ENCODE measurements around the gene CFAP20. TPM values are rescaled to one million over a fixed set of nuclear protein-coding genes. Genes with fewer than 3 reads are reported as not detected.

CFAP20 gene
- total and polyA plus RNA-seq, 2 of the 13 experiments (the other 11 are each of a cell fraction or from before 2014, with no cell fraction given), result 73.1 to 87.4 TPM

DNA sequence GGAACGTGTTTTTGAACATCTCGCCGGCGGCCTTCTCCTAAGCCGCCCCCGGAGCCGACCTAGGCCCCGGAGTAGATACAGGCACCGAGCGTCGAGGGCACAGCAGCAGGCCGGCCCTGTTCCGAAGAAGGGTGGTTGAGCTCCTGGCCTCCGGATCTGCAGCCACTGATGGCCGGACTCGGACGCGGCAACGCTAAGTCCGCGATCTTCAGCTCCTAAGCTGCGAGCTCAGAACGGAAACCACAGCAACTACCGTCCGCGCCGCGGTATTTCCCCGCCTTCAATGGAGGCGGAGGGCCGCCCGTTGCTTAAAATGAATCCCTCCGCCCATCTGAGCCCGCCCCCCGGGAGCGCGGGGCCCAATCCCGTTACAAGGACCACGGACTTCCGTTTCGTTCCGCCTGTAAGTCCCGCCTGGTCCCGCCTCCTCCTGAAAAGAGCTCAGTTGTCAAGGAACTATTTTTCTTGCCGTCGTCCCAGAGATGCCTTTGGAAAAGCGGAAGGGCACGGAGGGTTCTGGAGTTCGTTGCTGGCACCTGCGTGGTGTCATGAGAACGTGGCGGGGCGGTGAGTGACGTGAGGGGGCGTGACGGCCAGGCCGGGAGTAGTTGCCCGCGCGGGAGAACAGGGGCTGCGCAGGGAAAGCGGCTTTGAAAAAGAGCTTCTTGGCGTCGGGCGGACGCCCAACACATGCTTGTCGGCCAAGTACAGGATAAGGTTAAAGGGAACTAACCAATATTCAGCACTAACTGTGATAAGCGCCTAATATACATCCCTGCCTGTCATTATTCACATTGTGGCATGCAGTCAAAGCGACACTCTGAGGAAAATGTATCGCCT, at the start of gene CFAP20 (continued):
- TF ChIP-seq, protein P1, sequence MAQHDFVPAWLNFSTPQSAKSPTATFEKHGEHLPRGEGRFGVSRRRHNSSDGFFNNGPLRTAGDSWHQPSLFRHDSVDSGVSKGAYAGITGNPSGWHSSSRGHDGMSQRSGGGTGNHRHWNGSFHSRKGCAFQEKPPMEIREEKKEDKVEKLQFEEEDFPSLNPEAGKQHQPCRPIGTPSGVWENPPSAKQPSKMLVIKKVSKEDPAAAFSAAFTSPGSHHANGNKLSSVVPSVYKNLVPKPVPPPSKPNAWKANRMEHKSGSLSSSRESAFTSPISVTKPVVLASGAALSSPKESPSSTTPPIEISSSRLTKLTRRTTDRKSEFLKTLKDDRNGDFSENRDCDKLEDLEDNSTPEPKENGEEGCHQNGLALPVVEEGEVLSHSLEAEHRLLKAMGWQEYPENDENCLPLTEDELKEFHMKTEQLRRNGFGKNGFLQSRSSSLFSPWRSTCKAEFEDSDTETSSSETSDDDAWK (CRISPR knock-in tag; IDR thresholded peaks at IDR 0.05), result no peak
- TF ChIP-seq, protein P2, sequence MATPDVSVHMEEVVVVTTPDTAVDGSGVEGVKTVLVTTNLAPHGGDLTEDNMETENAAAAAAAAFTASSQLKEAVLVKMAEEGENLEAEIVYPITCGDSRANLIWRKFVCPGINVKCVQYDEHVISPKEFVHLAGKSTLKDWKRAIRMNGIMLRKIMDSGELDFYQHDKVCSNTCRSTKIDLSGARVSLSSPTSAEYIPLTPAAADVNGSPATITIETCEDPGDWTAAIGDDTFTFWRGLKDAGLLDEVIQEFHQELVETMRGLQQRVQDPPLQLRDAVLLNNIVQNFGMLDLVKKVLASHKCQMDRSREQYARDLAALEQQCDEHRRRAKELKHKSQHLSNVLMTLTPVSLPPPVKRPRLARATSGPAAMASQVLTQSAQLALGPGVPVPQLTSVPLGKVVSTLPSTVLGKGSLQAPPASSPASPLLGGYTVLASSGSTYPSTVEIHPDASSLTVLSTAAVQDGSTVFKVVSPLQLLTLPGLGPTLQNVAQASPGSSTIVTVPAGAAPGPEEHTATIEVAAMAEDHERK (CRISPR knock-in tag; IDR thresholded peaks at IDR 0.05; ENCODE audit: low read depth), result peak; percentile 83
- TF ChIP-seq MTA3 (CRISPR knock-in tag; IDR thresholded peaks at IDR 0.05) (no peak), ZNF263 (CRISPR knock-in tag; IDR thresholded peaks at IDR 0.05) (peak; percentile 32; the same call in 1 of the 2 replicates), EZH2 (conservative IDR thresholded peaks at IDR 0.05; ENCODE audit: low read depth, low read length) (no peak), HNRNPH1 (optimal IDR thresholded peaks at IDR 0.05; ENCODE audit: low read depth, low read length) (no peak), MAFF (IDR thresholded peaks at IDR 0.05; ENCODE audit: low read depth, low read length) (no peak; the same call in 1 of the 2 replicates), PRMT3 (CRISPR knock-in tag; IDR thresholded peaks at IDR 0.05; ENCODE audit: borderline replicate concordance, low read depth) (0 out of 2 replicates have a peak, but pooled peaks have one; percentile 80), ZNF317 (CRISPR knock-in tag; IDR thresholded peaks at IDR 0.05) (peak; percentile 85), ZNF772 (CRISPR knock-in tag; IDR thresholded peaks at IDR 0.05) (peak; percentile 82), NFE2L1 (CRISPR knock-in tag; IDR thresholded peaks at IDR 0.05; ENCODE audit: borderline replicate concordance) (no peak), POLR2AphosphoS5 (IDR thresholded peaks at IDR 0.05; ENCODE audit: low read depth, low read length) (peak; percentile 94), MLLT10 (CRISPR knock-in tag; IDR thresholded peaks at IDR 0.05) (no peak)
- TF ChIP-seq, protein P3, sequence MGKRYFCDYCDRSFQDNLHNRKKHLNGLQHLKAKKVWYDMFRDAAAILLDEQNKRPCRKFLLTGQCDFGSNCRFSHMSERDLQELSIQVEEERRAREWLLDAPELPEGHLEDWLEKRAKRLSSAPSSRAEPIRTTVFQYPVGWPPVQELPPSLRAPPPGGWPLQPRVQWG (CRISPR knock-in tag; IDR thresholded peaks at IDR 0.05; ENCODE audit: borderline replicate concordance, low read depth), result no peak
- TF ChIP-seq, protein P4, sequence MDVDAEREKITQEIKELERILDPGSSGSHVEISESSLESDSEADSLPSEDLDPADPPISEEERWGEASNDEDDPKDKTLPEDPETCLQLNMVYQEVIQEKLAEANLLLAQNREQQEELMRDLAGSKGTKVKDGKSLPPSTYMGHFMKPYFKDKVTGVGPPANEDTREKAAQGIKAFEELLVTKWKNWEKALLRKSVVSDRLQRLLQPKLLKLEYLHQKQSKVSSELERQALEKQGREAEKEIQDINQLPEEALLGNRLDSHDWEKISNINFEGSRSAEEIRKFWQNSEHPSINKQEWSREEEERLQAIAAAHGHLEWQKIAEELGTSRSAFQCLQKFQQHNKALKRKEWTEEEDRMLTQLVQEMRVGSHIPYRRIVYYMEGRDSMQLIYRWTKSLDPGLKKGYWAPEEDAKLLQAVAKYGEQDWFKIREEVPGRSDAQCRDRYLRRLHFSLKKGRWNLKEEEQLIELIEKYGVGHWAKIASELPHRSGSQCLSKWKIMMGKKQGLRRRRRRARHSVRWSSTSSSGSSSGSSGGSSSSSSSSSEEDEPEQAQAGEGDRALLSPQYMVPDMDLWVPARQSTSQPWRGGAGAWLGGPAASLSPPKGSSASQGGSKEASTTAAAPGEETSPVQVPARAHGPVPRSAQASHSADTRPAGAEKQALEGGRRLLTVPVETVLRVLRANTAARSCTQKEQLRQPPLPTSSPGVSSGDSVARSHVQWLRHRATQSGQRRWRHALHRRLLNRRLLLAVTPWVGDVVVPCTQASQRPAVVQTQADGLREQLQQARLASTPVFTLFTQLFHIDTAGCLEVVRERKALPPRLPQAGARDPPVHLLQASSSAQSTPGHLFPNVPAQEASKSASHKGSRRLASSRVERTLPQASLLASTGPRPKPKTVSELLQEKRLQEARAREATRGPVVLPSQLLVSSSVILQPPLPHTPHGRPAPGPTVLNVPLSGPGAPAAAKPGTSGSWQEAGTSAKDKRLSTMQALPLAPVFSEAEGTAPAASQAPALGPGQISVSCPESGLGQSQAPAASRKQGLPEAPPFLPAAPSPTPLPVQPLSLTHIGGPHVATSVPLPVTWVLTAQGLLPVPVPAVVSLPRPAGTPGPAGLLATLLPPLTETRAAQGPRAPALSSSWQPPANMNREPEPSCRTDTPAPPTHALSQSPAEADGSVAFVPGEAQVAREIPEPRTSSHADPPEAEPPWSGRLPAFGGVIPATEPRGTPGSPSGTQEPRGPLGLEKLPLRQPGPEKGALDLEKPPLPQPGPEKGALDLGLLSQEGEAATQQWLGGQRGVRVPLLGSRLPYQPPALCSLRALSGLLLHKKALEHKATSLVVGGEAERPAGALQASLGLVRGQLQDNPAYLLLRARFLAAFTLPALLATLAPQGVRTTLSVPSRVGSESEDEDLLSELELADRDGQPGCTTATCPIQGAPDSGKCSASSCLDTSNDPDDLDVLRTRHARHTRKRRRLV (CRISPR knock-in tag; IDR thresholded peaks at IDR 0.05), result peak; percentile 95
- TF ChIP-seq, protein P5, sequence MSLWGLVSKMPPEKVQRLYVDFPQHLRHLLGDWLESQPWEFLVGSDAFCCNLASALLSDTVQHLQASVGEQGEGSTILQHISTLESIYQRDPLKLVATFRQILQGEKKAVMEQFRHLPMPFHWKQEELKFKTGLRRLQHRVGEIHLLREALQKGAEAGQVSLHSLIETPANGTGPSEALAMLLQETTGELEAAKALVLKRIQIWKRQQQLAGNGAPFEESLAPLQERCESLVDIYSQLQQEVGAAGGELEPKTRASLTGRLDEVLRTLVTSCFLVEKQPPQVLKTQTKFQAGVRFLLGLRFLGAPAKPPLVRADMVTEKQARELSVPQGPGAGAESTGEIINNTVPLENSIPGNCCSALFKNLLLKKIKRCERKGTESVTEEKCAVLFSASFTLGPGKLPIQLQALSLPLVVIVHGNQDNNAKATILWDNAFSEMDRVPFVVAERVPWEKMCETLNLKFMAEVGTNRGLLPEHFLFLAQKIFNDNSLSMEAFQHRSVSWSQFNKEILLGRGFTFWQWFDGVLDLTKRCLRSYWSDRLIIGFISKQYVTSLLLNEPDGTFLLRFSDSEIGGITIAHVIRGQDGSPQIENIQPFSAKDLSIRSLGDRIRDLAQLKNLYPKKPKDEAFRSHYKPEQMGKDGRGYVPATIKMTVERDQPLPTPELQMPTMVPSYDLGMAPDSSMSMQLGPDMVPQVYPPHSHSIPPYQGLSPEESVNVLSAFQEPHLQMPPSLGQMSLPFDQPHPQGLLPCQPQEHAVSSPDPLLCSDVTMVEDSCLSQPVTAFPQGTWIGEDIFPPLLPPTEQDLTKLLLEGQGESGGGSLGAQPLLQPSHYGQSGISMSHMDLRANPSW (CRISPR knock-in tag; IDR thresholded peaks at IDR 0.05; ENCODE audit: borderline replicate concordance), result no peak; the same call in 1 of the 2 replicates

Measured in HepG2 (cell line).